ENCODE results near the gene CAMTA1.

CAMTA1 gene

DNA sequence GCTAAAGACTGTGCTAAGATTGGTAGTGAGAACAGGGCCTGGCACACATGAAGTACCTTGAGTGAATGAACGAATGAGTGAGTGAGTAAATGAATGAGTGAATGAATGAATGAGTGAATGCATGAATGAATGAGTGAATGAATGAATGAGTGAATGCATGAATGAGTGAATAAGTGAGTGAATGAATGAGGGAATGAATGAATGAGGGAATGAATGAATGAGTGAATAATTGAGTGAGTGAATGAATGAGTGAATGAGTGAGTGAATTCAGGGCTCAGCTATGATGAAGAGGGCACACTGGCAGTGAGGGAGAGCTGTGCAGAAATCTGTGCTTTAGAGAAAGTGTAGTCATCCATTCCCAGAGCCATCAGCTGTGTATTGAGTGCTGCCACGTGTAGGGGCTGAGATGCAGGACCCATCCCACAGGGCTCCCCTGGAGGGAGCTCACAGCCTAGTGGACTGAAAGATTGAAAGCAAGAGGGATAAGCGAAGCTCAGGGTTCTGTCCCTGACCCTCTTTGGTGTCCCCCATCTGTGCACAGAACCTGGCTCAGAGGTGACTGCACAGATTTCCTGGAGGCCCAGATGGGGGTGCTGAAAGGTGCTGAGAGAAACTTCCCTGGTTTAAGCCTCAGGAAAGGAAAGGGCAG is 767.9 kb downstream of the CAMTA1 start:
- DNase-seq (ENCODE audit: low read depth in 3 of 3) = no peak

GRCh38 chr1:7554385-7555235 is 769.4 kb downstream of the CAMTA1 start:
- no peak for DNase-seq (ENCODE audit: low read depth in 3 of 3)

DNA sequence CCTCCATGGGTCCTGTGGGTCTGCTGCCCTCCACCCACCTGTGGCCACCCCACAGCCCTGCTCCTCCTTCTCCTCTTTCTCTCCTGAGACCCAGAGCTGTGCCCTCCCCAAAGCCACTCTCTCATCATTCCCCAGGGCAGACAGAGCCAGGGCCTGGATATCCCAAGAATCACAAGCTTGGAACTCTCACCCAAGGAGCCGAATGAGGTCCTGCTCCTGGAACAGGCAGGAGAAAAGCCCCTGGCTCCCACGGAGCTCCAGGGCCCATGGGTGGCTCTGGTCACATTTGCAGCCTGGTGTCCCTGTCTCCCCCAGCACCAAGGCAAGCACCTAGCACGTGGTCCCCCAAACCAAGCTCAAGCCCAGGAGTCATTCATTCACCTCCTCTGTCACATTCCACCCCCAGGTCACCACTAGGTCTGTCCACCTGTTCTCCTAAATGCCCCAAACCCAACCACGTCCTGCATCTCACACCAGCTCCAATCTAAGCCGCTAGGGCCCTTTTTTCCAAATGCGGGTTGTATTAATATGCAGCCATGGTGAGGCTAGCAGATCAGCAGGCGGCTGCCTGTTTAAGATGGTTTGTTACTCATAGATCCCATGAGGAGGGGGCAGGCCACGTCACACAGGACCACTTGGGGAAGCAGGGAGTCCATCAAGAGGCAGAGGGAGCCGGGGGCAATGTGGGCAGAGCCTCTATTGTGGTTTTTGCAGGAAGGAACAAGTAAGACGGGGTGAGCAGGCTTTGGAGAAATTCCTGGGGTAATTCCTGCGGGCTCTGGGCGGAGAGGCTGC is 770.3 kb downstream of the CAMTA1 start:
- DNase-seq (ENCODE audit: low read depth in 3 of 3) = no peak

GRCh38 chr1:7557301-7557891 is 772.1 kb downstream of the CAMTA1 start:
- DNase-seq (ENCODE audit: low read depth in 3 of 3) = no peak

DNA sequence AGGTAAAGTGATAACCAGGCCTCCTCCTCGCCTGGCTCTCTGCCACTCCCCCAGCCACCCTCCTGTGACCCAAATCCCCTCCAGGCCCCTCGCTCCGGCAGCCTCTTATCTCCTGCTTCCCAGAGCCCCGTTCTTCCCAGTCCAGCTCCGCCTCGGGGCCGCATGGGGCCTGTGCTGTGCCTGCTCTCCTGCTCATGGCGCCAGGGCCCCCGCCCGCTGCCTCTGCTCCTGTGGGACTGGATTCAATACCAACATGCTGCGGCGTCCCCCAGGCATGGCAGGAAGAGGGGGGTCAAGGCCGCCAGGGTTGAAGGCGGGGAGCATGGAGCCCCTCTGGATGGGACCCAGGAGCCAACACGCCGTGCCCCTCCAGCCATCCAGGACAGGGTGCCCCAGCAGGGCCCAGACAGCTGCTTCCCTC is 772.8 kb downstream of the CAMTA1 start:
- DNase-seq (ENCODE audit: low read depth in 3 of 3) = no peak

GRCh38 chr1:7558481-7558880 is 773.2 kb downstream of the CAMTA1 start:
- DNase-seq (ENCODE audit: low read depth in 3 of 3) = no peak

- DNase-seq (ENCODE audit: low read depth in 3 of 3) = no peak
Measured at GRCh38 chr1:7558921-7559869, 773.9 kb downstream of the CAMTA1 start.

- DNase-seq (ENCODE audit: low read depth in 3 of 3) = no peak
Measured at GRCh38 chr1:7560128-7560527, 774.9 kb downstream of the CAMTA1 start.

DNA sequence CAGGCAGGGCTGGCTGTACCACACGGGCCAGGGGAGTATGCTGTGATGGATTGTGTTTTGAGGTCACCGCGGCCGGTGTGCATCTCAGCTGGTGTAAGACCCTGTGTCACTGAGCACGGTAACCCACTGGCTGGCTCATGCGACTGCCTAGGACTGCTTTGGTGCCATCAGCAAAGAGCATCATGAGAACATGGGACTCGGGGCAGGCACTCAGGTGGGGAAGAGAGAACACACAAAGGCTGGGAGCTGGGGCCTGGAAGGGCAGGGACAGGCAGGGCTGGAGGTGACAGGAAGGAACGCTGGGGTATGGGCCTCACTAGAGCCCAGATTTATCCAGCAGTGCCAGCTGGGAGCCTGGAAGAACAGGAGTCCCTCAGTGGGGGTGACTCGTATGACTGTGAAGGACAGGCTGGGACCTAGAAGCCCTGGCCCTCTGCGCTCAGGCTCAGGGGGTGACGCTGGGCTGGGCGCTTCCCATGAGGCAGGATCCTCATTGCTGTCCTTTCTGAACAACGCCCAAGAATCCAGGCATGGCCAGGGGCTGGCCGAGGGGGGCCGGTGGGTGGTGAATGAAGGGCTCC is 775.4 kb downstream of the CAMTA1 start:
- DNase-seq (ENCODE audit: low read depth in 3 of 3) = no peak

DNA sequence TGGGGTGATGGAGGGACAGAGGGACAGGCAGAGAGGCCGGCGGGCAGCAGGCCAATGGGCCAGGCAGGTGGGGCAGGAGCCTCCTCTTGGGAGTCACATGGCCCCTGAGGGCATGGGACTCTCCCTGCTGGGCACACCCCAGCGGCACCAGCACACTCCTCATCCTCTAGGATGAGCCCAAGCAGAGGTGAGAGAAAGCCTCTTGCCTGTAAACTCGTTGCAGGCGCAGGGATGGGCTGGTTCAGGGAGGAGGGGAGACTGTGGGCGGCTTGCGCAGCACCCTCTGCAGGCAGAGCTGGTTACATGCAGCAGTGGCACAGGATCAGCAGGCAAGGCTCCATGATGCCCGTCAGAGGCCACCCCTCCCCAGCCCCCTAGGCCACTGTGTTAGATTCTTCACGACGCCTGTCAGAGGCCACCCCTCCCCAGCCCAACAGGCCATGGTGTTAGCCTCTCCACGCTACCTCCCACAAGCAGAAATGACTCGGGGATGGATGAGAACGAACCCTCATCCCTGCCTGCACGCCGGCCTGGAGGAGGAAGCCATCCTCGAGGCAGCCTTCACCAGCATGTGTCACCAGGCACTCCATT is 776.2 kb downstream of the CAMTA1 start:
- DNase-seq (ENCODE audit: low read depth in 3 of 3) = no peak

GRCh38 chr1:7561936-7562728 is 776.9 kb downstream of the CAMTA1 start:
- no peak for DNase-seq (ENCODE audit: low read depth in 3 of 3)

- DNase-seq (ENCODE audit: low read depth in 3 of 3) = no peak
Measured at GRCh38 chr1:7562729-7563605, 777.7 kb downstream of the CAMTA1 start.

- DNase-seq (ENCODE audit: low read depth in 3 of 3) = no peak
Measured at GRCh38 chr1:7564137-7564536, 778.9 kb downstream of the CAMTA1 start.

DNA sequence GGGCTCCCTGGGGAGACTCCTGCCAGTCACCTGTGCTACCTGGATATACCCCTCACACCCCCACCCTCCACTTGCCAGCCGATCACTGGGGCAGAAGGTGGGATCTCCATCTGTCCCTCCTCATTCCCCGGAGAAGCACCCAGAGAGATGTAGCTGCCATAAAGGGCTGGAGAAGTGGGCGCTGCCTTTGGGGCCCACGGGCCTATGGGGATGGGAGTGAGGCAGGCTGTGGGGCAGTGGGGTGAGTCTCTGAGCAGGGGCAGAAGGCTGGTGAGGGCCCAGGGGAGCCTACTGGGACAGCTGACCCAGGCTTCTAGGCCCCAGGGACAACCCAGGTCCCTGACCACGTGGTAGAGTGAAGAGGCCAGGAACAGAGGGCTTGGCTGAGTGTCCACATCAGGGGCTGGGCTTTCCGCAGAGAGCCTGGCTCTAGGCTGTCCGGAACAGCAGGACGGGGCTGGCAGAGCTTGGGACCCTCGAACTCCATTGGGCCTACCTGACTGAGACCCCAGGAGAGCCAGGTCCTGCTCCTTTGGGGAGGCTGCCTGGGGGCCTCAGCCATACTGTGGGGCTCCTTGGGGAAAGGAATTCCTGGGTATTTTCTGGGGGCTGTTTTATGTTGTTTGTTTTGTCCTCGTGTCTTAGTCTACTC is 780.0 kb downstream of the CAMTA1 start:
- DNase-seq (ENCODE audit: low read depth in 3 of 3) = no peak

- no peak for DNase-seq (ENCODE audit: low read depth in 3 of 3)
Measured at GRCh38 chr1:7566417-7567375, 781.4 kb downstream of the CAMTA1 start.

GRCh38 chr1:7567376-7567775 is 782.1 kb downstream of the CAMTA1 start:
- no peak for DNase-seq (ENCODE audit: low read depth in 3 of 3)

DNA sequence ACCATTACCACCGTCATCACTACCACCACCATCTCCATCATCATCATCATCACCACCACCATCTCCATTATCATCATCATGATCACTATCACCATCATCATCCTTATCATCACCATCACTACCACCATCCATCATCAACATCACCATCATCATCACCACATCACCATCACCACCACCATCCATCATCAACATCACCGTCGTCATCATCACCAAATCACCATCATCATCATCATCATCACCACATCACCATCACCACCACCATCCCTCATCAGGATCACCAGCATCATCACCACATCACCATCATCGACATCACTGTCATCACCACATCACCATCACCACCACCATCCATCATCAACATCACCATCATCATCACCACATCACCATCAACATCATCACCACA is 782.8 kb downstream of the CAMTA1 start:
- no peak for DNase-seq (ENCODE audit: low read depth in 3 of 3)

All from stimulated activated CD4-positive, alpha-beta T cell treated with anti-CD3 and anti-CD28 coated beads, TNF-alpha, amount 100 ng/mL, for 24 hours (primary cell).